NCI-H69 (cell line): ENCODE data around the gene RAB6B.

Source experiments
- DNase-seq: peaks from one replicate; lab custom pipeline; 2025; lab: John Stamatoyannopoulos, UW

The RAB6B gene

GRCh38 chr3:133880886-133881455 lies 14.7 kb downstream of the RAB6B start:
- no peak for DNase-seq

- DNase-seq, result no peak
Measured at GRCh38 chr3:133880287-133880686, 15.4 kb downstream of the RAB6B start.

- DNase-seq, result no peak
Measured at GRCh38 chr3:133878518-133878917, 17.2 kb downstream of the RAB6B start.

GRCh38 chr3:133877221-133877620 lies 18.5 kb downstream of the RAB6B start:
- DNase-seq, result no peak

- no peak for DNase-seq
Measured at GRCh38 chr3:133874761-133875438, 20.8 kb downstream of the RAB6B start.

GRCh38 chr3:133874344-133874743 lies 21.3 kb downstream of the RAB6B start:
- no peak for DNase-seq

- no peak for DNase-seq
Measured at GRCh38 chr3:133872781-133873180, 22.9 kb downstream of the RAB6B start.

GRCh38 chr3:133872161-133872560 lies 23.5 kb downstream of the RAB6B start:
- DNase-seq, result no peak

- DNase-seq, result no peak
Measured at GRCh38 chr3:133871368-133872090, 24.2 kb downstream of the RAB6B start.

- no peak for DNase-seq
Measured at GRCh38 chr3:133870822-133871221, 24.9 kb downstream of the RAB6B start.

- no peak for DNase-seq
Measured at GRCh38 chr3:133869586-133869985, 26.1 kb downstream of the RAB6B start.

- no peak for DNase-seq
Measured at GRCh38 chr3:133868758-133869475, 26.8 kb downstream of the RAB6B start.

- DNase-seq, result peak; percentile 1
Measured at GRCh38 chr3:133868186-133868585, 27.5 kb downstream of the RAB6B start.

- DNase-seq, result no peak
Measured at GRCh38 chr3:133866141-133866540, 29.5 kb downstream of the RAB6B start.

- DNase-seq, result peak; percentile 2
Measured at GRCh38 chr3:133865136-133865855, 30.4 kb downstream of the RAB6B start.

GRCh38 chr3:133864616-133865015 lies 31.1 kb downstream of the RAB6B start:
- no peak for DNase-seq

- no peak for DNase-seq
Measured at GRCh38 chr3:133863911-133864310, 31.8 kb downstream of the RAB6B start.

- DNase-seq, result no peak
Measured at GRCh38 chr3:133862161-133862560, 33.5 kb downstream of the RAB6B start.

- DNase-seq, result no peak
Measured at GRCh38 chr3:133860519-133860918, 35.2 kb downstream of the RAB6B start.

- DNase-seq, result peak; percentile 3
Measured at GRCh38 chr3:133859381-133860234, 36.1 kb downstream of the RAB6B start.

GRCh38 chr3:133857767-133858166 lies 37.9 kb downstream of the RAB6B start:
- DNase-seq, result no peak
